HG03159 (cell line): Measurements from ENCODE around the gene FOXO4.

Experiments used
- ATAC-seq: cut with Tn5 transposase; IDR thresholded peaks from one replicate; pipeline ENCODE4 v1.9.1; 2021; ENCODE audit warnings: mild to moderate bottlenecking, moderate library complexity; ENCODE audit not compliant: unreplicated experiment

The FOXO4 gene

DNA sequence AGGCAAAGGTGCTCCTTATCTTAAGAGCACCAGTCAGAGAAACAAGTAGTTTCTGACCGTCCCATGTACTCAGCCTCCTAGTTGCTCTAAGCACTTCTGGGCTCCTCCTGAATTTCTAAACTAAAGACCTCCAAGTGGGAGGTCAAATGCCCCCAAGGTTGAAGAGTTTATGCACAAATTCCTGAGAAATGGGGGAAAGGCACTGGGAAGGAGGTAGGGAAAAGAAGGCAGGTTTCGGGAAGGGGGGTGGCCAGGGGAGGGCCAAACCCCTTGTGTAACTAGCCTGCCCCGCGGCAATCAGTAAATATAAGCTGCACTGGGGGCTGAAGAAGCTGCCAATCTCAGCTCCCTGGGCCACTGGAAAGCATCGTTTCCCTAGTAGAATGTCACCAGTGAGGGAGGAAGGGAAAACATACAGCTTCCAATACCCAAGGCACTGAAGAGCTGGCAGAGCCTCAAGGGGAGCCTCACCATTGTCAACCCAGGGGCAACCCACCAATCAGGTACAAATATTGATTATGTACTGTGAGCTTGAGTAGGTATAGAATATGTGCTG lies 3.4 kb downstream of the FOXO4 start:
- ATAC-seq = no peak

DNA sequence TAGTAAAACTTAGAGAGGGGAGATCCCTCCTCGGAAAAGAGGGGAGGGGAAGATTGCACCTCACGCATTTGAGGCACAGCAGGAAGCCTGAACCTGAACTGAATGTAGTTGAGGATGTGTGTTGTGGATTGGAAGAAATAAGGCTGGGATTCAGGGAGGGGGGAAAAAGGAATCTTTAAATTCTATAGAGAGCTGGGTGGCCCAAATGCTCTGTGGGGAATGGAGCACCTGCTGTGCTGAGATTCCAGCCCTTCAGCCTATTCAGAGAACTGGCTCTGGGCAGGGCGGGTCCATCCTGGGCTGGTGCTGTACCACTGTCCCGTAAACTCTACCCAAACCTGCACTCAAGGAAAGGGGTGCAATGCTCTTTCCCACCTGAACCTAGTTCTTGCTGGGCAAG lies 4.1 kb downstream of the FOXO4 start:
- ATAC-seq = no peak

DNA sequence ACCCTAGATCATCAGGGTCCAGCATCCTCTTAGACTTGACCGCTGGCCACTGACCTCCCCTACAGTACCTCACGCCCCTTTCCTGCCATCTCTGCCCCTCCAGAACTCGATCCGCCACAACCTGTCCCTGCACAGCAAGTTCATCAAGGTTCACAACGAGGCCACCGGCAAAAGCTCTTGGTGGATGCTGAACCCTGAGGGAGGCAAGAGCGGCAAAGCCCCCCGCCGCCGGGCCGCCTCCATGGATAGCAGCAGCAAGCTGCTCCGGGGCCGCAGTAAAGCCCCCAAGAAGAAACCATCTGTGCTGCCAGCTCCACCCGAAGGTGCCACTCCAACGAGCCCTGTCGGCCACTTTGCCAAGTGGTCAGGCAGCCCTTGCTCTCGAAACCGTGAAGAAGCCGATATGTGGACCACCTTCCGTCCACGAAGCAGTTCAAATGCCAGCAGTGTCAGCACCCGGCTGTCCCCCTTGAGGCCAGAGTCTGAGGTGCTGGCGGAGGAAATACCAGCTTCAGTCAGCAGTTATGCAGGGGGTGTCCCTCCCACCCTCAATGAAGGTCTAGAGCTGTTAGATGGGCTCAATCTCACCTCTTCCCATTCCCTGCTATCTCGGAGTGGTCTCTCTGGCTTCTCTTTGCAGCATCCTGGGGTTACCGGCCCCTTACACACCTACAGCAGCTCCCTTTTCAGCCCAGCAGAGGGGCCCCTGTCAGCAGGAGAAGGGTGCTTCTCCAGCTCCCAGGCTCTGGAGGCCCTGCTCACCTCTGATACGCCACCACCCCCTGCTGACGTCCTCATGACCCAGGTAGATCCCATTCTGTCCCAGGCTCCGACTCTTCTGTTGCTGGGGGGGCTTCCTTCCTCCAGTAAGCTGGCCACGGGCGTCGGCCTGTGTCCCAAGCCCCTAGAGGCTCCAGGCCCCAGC lies 5.2 kb downstream of the FOXO4 start:
- no peak for ATAC-seq

DNA sequence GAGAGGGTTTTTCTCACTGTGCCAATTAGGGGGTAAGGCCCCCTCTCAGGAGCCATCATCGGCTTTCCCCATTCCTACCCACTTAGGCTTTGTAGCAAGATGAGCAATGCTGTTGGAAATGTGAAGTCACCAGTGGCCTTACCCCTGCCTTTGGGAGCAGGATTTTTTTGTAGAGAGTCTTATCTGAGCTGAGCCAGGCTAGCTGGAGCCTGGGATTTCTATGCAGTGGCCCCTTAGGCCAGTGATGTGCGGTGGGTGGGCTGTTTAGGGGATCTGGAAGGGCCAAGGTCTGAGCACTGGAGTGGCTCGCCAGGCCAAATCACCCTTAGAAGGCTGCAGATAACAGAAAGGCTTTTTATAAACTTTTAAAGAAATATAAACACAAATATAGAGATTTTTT lies 6.6 kb downstream of the FOXO4 start:
- no peak for ATAC-seq

DNA sequence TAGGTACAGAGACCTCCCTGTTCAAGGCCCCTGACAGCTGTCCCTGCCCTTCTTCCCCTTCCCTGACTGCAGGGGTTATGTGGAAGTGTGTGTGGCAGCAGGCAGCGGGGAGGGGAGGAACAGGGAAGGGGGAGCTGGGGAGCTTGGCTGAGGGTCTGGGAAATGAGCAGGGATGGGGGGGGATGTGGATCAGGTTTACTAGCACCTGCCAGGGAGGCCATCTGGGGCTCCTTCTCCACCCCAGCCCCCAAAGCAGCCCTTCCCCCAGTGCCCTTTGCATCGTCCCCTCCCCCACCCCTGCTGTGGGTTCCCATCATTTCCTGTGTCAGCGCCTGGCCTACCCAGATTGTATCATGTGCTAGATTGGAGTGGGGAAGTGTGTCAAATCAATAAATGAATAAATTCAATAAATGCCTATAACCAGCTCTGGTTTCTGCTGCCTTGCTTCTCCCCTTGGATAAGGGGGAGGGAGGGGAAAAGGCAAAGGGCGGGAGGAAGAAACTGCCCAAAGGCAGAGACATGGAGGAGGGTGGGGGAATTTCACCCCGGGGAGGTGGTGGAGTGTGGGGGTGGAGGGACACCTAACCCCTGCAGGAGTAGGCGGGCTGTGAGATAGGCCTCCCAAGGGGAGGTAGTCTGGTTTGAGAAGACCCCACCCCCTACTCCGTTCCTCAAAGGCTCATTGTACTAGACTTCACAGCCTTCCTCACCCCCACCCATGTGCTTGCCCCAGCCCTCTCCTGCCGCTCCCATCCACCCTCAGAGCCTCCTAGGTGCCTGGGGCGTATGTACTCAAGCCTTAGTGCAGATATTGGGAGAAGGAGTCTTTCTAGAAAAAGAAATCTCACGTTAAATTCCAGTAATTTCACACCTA lies 7.7 kb downstream of the FOXO4 start:
- ATAC-seq = peak; percentile 38

DNA sequence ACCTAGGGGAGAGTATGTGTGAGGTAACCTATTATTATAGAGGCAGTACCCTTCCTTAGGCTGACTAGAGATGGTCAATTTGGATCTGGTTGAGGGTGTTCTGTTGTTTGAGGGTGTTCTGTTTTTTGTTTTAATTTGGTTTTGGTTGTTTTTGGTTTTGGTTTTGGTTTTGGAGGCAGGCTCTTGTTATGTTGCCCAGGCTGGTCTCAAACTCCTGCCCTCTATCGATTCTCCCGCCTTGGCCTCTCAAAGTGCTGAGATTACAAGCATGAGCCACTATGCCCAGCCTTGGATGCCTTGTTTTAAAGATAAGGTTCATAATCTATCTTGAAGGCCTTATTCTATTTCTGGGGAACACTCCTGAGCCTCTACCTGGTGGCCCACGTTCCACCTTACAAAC lies 10.0 kb downstream of the FOXO4 start:
- no peak for ATAC-seq

DNA sequence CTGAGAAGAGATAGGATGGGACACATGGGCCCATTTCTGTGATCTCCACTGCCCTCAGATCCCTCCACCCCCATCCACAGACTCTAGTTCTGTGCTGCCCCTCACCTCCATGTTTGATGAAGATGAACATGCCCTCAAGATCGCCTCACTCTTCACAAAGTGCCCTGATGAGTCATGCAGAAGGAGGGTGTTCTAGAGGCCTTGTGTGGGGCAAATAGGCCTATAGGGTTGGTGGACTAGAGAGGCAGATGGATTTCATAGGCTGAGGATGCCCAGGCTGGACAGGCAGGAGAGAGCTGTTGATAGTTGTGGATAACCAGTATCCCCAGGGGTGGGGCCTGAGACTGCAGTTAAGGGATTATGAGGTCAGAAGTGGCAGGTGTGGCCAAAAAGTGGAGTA lies 10.8 kb downstream of the FOXO4 start, which contains the start of gene CXorf65:
TSS of gene CXorf65 (minus strand) at position 314 of the 400 bp plus-strand sequence. CDS start at position 130, 184 bp downstream.
- no peak for ATAC-seq

DNA sequence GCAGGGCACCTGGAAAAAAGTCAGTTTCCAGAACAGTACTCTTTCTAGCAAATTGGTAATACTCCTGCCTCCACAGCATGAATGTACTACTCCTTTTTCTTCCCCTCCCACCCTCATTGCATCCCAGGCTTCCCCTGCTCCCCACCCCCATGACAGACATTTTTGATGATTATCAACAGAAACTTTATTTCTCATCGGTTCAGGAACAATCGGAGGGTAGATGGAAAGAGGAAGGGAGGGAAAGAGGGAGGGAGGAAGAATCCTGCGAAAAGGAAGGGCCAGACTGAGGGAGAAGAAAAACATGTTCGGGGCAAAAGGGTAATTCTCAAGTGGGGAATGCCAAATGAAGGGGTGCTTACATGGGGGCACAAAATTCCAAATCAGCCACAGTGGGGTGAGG lies 11.6 kb downstream of the FOXO4 start:
- ATAC-seq = no peak

DNA sequence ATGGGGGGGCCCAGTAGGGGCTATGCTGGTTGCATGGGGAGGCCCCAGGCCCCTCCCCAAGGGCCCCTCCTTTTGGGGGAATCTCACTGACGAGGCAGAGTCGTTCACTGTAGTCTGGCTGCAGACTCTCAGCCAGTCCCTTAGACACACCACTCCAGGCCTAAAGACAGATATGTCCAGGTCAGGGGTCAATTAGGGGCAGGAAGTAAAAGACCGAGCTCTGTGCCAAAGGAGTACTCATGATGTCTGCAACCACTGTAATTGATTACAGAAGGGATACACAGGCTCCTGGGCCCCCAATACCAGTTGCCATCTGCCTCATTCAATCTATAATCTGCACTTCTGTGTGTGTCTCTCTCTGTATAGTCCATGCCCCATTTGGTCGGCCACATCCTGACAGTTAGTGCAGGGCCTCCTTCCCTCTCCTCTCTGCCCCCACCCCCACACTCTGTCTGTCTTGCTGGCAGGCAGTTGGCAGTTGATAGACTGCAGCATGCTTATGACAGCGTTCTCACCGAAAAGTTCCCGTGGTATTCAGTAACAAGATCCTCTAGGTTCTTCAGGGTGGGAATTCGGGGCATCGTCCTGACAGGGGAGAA lies 12.2 kb downstream of the FOXO4 start:
- ATAC-seq = no peak

DNA sequence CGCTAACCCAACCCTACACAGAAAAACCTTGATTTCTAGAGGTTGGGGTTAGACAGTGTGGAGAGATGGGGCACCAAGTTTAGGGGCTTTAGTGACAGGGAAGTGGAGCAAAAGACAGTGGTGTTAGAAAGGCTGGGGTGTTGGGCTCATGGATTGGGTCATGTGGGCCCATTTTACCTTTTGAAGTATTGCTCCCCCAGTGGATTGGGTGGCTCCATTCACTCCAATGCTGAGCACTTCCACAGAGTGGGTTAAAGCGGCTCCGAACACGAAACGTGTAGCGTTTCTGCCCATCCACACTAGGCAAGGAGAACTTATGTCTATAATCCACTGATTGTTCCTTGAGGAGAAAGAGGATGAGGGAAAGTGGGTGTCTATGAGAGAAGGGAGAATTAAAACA lies 13.4 kb downstream of the FOXO4 start:
- ATAC-seq = no peak

DNA sequence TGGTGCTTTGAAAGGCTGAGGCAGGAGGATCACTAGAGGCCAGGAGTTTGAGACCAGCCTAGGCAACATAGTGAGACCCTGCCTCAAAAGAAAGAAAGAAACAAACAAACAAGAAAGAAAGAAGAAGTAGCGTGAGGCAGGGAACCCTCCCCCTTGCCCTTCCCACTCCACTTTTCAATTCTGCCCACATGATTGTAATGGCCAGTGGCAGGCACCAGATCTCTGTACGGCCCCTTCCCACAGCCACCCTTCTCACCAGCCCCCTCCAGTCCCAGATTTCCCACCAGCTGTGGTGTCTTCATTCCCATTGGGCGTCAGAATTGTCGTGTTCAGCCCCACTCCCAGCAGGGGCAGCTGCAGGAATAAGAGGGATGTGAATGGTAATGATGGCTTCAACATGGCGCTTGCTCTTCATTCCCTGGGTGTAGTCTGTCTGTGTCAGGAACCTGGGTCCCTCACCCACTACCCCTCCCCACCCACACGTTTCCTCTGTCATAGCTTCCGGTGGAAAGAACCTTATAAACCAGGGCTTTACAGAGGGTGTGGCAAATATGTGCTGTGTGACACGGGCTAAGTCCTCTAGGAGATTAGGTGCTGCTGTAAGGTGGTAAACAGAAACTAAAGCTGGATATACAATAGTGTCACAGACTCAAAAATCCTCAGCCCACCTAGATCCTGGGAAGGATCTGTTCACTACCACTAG lies 15.6 kb downstream of the FOXO4 start, which contains the start of gene IL2RG:
TSS of gene IL2RG (minus strand) at position 437 of the 703 bp plus-strand sequence. CDS start at position 399, 38 bp downstream.
- peak; percentile 86 for ATAC-seq

DNA sequence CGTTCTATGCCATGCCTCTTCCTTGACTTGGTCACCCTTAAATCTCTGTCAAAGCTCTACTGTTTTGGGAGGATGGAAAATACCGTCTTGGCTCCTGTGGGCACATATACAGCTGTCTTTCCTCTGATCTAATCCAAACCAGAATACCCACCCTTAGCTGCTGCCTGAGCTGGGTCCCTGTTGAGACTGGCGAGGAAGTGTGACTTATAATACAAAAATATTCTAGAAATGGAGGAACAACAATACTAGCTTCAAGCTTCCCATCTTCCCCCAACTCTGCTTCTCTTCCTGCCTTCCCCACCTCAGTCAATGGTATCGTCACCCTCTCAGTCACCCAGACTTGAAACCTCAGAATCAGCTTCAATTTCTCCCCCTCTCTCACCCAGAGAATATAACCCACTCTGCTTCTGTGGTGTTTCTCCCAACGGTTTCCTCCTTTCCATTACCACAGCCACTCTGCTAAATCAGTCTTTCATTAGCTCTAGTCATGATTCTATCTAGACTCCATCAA lies 16.3 kb downstream of the FOXO4 start:
- no peak for ATAC-seq

DNA sequence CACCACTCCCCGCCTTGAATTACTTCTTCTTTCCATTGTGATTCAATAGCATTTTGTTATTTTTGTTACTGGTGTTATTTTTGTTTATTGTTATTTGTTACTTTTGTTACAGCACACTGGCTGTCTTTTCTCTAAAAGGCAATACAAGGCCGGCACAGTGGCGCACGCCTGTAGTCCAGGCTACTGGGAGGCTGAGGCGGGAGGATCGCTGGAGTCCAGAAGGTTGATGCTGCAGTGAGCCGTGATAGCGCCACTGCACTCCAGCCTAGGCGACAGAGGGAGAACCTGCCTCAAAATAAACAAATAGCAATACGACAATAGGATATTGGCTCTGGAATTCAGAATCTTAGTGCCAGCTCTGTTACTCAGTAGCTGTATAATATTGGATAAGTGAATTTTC lies 21.7 kb downstream of the FOXO4 start:
- ATAC-seq = no peak

DNA sequence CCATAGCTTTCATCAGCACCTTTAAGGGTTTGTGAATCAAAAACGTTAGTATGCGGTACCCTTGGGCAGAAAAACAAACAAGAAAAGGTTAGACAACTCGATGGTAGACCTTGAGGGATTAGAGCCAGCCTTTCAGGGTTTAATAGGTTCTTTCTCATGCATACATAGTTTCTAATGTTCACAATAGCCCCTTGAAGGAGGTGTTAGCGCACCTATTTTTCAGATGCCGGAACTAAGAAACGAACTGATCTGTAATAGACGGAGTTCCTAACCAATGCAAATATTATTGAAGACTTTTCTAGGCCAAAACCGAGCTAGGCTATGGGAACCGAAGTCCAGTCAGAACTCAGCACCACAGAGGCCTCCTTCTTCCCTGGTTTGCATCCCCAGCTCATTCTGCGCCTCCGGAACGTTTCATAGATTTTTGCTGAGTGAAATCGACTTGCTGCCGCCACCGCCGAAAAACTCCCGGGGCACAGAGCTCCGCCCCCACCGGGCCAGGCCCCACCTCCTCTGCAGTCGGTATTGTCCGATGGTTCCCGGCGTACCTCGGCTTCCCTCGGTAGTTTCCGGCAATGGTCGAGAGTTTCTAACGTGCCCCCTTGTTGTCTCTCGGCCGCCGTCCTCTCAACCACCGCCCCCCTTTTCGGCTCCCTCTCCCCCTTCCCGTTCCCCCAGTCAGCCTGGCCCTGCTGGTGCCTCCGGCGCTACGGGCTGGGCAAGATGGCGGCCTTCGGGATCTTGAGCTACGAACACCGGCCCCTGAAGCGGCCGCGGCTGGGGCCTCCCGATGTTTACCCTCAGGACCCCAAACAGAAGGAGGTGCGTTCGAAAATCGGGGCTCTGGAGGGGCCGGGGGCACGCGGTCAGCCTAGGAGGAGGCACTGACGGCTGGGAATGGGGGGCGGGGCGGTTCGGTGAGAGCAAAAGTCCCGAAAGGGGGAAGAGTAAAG lies 22.7 kb downstream of the FOXO4 start, which contains the start of gene MED12:
TSS of gene MED12 (plus strand) at position 565 of the 953 bp plus-strand sequence. CDS start at position 724, 159 bp downstream.
- peak; percentile 91 for ATAC-seq

DNA sequence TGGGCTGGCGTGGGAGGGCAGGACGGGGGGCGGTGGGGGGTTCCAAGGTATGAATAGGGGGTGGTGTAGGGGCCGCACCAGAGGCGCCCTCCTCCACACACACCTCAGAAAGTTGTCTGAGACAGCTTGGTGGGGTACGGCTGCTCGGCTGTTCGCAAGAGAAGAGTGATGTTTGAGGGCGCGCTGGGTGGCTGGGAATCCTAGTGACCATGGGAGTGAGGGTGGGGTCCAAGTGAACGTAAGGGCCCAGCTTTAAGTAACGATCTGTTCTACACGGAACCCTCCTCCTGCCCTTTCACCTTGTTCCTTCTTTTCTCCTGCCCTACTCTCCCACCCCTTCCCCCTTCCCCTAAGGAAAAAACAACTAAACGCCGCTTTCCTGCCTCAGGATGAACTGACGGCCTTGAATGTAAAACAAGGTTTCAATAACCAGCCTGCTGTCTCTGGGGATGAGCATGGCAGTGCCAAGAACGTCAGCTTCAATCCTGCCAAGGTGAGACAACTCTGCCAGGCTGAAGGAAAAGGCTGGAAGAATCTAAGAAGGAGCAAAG lies 23.4 kb downstream of the FOXO4 start:
- ATAC-seq = peak; percentile 9

DNA sequence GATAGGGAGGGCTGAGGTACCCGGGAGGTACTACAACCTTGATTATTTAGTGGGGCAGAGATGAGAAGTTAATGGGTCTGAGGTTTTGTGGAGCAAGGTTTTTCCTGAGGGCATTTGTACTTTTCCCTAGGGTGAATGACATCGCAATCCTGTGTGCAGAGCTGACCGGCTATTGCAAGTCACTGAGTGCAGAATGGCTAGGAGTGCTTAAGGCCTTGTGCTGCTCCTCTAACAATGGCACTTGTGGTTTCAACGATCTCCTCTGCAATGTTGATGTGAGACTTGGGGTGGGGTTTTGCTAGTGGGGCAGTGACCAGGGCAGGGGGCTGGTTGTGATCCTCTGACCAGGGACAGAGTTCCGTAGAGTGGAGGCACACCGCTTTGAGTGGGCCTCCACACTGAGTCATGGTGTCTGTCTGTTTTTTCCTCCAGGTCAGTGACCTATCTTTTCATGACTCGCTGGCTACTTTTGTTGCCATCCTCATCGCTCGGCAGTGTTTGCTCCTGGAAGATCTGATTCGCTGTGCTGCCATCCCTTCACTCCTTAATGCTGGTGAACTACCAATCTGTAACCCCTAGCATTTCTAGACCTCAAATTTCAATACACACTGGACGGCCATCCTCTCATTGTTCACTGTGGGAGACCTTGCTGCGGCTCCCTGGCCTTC lies 32.6 kb downstream of the FOXO4 start:
- ATAC-seq = no peak

DNA sequence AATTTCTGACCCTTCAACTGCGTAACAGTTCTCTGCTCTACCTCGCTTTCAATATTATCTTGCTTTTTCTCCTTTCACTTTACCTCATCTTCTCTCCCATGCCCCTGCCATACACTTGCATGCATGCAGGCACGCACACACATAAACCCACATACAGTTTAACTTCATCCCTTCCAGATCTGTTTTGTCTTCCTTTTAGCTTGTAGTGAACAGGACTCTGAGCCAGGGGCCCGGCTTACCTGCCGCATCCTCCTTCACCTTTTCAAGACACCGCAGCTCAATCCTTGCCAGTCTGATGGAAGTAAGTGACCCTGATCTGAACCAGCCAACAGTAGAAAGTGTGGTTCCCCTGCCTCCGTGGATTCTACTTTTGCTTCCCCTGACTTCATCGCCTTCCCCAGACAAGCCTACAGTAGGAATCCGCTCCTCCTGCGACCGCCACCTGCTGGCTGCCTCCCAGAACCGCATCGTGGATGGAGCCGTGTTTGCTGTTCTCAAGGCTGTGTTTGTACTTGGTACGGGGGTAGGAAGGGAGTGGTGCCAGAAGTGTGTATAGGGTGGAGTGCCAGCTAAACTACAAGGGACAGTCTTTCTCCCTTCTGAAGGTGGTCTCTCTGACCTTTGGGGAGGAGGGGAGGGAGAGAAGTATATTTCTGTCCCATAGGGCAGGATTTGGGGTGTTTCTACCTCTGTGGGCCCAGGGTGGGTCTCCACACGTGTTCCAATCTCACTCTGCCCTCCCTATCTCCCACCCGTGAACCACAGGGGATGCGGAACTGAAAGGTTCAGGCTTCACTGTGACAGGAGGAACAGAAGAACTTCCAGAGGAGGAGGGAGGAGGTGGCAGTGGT lies 33.5 kb downstream of the FOXO4 start:
- peak; percentile 81 for ATAC-seq
